GM18508 (cell line): ENCODE data around the gene DEDD.
"Not testable (repeated sequence)": the region's sequence is repeated elsewhere in the genome, so short reads cannot be mapped to it uniquely, and the experiment has no call there.

Experiments
- ATAC-seq: cut with Tn5 transposase; IDR thresholded peaks from one replicate; pipeline ENCODE4 v1.9.1; 2021; ENCODE audit warnings: moderate number of reproducible peaks; ENCODE audit not compliant: insufficient read depth, unreplicated experiment

DEDD gene

GRCh38 chr1:161130266-161130665 lies 2.2 kb downstream of the DEDD start:
- no peak for ATAC-seq

DNA sequence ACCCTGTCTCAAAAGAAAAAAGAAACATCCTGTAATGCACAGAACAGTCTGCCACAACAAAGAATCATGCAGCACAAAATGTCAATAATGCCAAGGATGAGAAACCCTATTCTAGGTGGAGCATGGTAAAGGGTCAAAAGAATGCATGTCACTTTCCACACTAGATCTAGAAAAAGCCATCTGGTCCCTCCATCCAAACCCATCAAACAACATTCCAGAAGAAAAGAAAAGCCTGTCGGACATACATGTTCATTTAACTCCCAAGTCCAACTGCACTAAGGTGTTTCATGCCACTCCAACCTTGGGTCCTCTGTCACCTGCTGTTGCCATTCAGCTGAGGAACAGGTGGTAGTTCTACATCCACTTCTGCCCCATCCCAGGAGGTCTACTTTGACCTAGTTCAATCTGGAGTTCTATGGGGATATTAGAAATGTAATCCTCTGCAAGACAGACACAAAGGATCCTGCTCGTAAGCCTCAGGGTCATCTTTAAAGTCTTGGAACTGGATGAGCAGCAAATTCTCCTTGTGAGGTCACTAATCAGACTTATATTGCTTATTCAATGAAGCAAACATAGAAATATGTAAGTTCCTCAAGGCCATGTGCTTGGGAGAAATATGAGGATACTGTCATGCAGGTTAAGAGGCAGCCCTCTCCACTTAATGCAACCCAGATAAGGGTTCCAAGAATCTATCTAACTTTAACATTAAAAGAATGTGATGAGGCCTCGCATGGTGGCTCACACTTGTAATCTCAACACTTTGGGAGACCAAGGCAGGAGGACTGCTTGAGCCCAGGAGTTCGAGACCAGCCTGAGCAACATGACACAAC lies 3.7 kb downstream of the DEDD start:
- no peak for ATAC-seq

DNA sequence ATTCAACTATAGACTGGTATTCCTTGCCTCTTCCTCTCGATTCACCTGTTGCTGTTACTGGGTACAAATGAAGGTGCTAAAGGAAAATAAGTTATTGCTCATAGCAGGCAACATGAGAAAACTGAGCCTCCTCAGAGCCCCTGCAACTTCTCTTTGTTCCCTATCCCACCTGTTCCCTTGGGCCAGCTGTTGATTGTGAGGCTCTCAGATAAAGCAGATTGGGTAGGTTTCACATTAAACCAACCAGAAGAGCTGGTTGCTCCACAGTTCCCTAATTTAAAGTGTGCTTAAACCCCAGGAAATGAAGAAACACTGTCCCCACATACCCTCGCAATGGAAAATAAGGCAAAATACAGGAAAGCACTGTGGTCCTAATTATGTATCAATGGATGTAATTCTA lies 4.8 kb downstream of the DEDD start:
- ATAC-seq = no peak

GRCh38 chr1:161122967-161123366 lies 9.5 kb downstream of the DEDD start:
- no peak for ATAC-seq

GRCh38 chr1:161121834-161122233 lies 10.6 kb downstream of the DEDD start:
- ATAC-seq = no peak

GRCh38 chr1:161121042-161121650 lies 11.3 kb downstream of the DEDD start:
- no peak for ATAC-seq

DNA sequence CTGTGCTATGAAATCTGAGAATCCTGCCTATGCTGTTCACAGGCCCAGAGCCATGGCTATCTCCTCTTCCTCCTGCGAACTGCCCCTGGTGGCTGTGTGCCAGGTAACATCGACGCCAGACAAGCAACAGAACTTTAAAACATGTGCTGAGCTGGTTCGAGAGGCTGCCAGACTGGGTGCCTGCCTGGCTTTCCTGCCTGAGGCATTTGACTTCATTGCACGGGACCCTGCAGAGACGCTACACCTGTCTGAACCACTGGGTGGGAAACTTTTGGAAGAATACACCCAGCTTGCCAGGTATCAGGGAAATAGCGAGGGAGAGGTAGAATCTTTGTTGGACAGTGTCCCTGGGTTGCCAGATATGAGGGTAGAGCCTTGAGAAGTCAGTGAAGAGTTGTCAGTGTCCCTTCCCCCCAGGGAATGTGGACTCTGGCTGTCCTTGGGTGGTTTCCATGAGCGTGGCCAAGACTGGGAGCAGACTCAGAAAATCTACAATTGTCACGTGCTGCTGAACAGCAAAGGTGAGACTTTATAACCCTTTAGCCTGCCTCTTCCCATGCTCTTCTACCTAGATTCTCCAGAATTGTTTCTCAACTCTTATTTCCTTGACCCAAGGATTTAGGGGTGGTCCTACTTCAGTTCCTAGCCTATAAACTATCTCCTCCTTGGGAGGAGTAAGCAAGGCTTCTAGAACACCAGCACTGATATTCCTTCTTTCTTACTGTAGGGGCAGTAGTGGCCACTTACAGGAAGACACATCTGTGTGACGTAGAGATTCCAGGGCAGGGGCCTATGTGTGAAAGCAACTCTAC lies 13.2 kb downstream of the DEDD start:
- ATAC-seq = no peak

DNA sequence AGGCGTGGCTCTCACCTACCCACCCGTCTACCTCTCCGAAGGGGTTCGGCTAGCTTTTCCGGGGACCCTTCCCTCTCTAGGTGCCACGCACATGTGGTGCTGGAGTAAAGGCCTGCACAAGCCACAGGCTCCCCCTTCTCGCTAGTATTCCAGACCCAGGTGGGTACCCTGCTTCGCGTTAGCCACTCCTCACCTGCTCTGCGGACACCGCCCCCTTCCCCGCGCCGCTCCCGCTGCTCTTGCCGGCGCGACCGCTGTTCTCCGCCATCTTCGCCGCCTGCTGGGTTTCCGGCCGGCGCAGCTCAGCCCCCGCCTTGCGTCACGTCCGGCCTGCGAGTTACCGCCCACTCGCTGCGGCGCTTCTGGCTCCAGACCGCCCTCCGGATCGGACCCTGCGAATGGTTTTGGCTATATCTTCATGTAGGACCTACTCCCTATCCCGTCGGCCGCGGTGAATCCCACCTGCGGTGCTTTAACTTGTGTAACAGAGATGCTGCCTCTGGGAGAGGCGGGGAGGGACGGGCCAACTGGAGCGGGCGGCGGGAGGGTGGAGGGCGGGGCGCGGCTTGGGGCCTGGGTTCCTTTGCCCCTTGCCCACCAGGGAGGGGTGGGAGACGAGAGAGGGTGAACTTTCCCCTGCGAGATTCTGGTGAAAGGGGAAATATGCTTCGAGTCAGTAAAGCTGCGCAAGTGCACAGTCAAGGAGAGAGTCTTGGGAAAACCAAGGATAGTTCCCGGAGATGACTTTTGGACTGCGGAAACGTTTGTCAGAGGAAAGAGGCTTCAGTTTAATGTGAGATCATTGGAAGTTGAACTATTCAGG lies 14.5 kb downstream of the DEDD start, which contains the start of the genes NIT1 and PFDN2:
Gene NIT1 (plus strand): TSS at position 347 of the 823 bp plus-strand sequence. CDS start 72 bp downstream, at position 419.
Gene PFDN2 (minus strand): TSS at position 279 of the 823 bp plus-strand sequence. CDS start 11 bp downstream, at position 268.
- ATAC-seq = no peak

- ATAC-seq = not testable (repeated sequence)
These were observed 16.5 kb downstream of the DEDD start for GRCh38 chr1:161115961-161116360.

- ATAC-seq = no peak
These were observed 17.2 kb downstream of the DEDD start for GRCh38 chr1:161115132-161115711.

- no peak for ATAC-seq
These were observed 17.9 kb downstream of the DEDD start for GRCh38 chr1:161114556-161114955.

- no peak for ATAC-seq
These were observed 18.6 kb downstream of the DEDD start for GRCh38 chr1:161113915-161114314.

DNA sequence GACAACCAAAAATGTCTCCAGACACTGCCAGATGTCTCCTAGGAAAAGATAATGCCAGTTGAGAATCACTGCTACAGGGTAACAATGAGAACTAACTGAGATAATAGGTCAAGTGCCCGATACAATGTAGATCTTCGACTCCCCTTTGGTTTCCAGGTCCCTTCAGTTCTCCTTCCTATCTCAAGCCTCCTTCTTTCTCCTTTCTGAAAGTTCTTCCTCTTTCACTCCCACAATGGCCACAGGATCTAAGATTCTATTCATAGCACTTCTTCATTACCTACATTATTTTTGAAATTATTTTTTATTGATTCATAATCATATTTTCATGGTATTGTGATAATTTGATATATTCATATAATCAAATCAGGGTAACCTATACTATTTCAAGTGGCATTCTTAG lies 20.9 kb downstream of the DEDD start:
- no peak for ATAC-seq

GRCh38 chr1:161111117-161111516 lies 21.4 kb downstream of the DEDD start:
- ATAC-seq = no peak

DNA sequence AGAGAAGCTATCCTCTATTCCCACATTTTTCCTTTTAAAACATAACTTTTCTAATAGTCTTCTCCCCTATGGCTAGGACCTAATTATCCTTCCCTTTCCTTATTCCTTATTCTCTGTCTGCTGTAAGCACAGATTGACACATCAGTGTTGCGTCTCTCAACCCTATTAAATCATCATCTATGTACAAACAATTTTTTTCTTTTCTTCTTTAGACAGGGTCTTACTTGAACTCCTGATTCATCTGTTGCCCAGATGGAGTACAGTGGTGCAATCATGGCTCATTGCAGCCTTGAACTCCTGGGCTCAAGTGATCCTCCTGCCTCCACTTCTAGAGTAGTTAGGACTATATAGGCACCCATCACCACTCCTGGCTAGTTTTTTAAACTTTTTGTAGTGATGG lies 26.0 kb downstream of the DEDD start:
- no peak for ATAC-seq

DNA sequence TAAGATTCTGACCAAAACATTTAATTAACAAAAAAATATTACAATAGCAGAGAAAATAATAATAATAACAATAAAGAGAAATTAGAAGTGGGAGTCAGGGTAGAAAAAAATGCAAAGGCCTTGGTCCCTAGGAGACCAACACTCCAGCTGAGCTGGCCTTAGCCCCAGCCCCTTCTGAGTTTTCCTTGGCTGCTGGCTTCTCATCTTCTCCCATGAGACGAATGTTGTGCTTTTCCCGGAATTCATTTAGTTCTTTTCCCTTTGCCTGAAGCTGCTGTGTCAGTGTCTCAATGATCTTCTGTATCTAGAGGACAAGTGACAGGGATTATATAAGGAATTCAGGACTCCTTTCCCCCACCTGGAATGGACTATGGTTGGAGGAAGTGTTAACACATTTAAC lies 31.9 kb downstream of the DEDD start:
- no peak for ATAC-seq

DNA sequence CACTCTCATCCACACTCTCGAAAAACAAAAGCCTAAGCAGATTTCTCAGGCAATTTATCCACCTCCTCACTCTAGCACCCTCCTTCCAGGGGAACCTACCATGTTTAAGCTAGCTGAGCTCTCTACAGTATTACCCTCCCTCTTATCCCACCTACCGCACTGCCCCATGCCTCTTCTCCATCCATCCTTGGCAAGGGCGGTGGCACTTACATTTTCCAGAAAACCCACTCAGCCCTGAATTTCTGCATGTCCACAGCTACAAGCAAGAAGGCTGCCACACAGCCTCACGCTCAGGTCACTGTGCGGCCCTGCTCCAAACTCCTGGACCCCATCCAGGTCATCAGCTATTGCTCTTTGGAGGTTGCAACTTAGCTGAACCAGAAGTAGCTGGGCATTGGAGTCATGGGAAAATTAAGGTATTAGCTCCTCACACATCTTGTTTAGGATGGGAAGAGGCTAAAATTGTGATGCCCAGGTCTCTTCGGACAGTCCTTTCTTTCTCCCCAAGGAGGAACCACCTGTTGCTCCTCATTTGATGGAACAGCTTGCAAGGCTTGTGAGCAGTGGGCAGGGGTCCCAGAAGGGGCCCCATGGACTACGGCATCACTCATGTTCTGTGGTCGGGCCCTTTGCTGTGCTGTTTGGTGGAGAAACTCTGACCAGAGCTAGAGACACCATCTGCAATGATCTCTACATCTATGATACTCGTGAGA lies 33.2 kb downstream of the DEDD start:
- no peak for ATAC-seq

DNA sequence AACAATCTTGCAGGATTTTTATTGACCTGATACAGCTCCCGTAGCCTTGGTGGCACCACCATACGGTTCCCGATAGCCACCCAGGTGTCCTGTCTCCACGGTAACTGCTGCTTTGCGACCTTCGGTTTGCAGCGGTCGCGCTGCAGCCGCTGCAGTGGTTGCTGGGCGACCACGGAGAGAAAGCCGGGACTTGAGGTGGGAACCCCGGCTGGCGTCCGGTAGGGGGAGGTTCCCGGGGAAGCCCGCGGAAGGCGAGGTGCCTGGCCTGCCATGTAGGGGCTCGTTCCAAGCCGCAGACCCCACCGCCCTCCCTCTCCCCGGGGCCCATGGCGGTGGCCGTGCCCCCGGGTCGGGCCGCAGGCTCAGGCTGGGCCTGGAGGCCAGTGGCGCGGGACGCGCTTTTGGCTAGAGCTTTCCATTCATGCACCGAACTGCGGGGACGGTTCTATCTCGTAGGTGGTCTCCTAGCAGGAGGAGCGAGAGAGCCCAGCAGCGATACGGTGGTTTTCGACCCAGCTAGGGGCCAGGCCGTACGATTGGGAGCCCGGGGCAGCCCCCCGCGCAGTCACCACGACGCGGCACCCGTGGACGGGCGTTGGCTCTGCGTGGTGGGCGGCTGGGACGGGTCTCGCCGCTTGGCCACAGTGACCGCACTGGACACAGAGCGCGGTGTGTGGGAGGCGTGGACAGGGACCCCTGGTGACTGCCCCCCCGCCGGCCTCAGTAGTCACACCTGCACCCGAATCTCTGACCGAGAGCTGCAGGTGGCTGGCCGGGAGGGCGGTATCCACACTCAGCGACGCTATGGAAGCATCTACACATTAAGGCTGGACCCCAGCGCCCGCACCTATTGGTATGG lies 34.0 kb downstream of the DEDD start, which contains the start of gene KLHDC9:
Gene KLHDC9 (plus strand): TSS at position 152 of the 859 bp plus-strand sequence. CDS start 175 bp downstream, at position 327.
- peak; percentile 41 for ATAC-seq
